ENCODE data around the gene SMG6. TPM values are rescaled to one million over a fixed set of nuclear protein-coding genes. Genes with fewer than 3 reads are reported as not detected.

SMG6 gene
- total RNA-seq, 1 donor from 2014 or later: 19.4 TPM

- peak overlapping the region; percentile 66 for H3K4me3 ChIP-seq (ENCODE audit: low read depth, low read length)
- no peak for DNase-seq (ENCODE audit: low read depth)
- TF ChIP-seq CTCF (conservative IDR thresholded peaks at IDR 0.05; ENCODE audit: low read depth, low read length): no peak
These were observed 252.3 kb downstream of the SMG6 start for GRCh38 chr17:2051061-2051932.

- TF ChIP-seq CTCF (conservative IDR thresholded peaks at IDR 0.05; ENCODE audit: low read depth, low read length): no peak
- no peak for DNase-seq (ENCODE audit: low read depth)
- peak overlapping the region; percentile 66 for H3K4me3 ChIP-seq (ENCODE audit: low read depth, low read length)
These were observed 253.1 kb downstream of the SMG6 start for GRCh38 chr17:2050300-2051060.

- peak overlapping the region; percentile 66 for H3K4me3 ChIP-seq (ENCODE audit: low read depth, low read length)
- TF ChIP-seq CTCF (conservative IDR thresholded peaks at IDR 0.05; ENCODE audit: low read depth, low read length): no peak
- DNase-seq (ENCODE audit: low read depth): no peak
These were observed 254.0 kb downstream of the SMG6 start for GRCh38 chr17:2049333-2050299.

- DNase-seq (ENCODE audit: low read depth): no peak
- H3K4me3 ChIP-seq (ENCODE audit: low read depth, low read length): peak overlapping the region; percentile 66
- TF ChIP-seq CTCF (conservative IDR thresholded peaks at IDR 0.05; ENCODE audit: low read depth, low read length): no peak
These were observed 254.8 kb downstream of the SMG6 start for GRCh38 chr17:2048805-2049204.

- no peak overlapping the region for H3K4me3 ChIP-seq (ENCODE audit: low read depth, low read length)
- no peak for DNase-seq (ENCODE audit: low read depth)
- no peak for TF ChIP-seq CTCF (conservative IDR thresholded peaks at IDR 0.05; ENCODE audit: low read depth, low read length)
These were observed 256.0 kb downstream of the SMG6 start for GRCh38 chr17:2047590-2047989.

GRCh38 chr17:2044263-2044894 is 259.2 kb downstream of the SMG6 start:
- TF ChIP-seq CTCF (conservative IDR thresholded peaks at IDR 0.05; ENCODE audit: low read depth, low read length): no peak

More at GRCh38 chr17:2044263-2044894, 259.2 kb downstream of the SMG6 start:
- H3K4me3 ChIP-seq (ENCODE audit: low read depth, low read length): no peak overlapping the region
- no peak for DNase-seq (ENCODE audit: low read depth)
